ENCODE measurements around the gene PNLIPRP3.
"Not testable (repeated sequence)": the region's sequence is repeated elsewhere in the genome, so short reads cannot be mapped to it uniquely, and the experiment has no call there.

PNLIPRP3 gene
- total RNA-seq, result 0 reads per million in 3 donors

GRCh38 chr10:116427671-116428070 lies at the start of gene PNLIPRP3:
Gene PNLIPRP3, plus strand, starts transcription at chr10:116427847. Its CDS starts 166 bp downstream, at chr10:116428013.
- Histone ChIP-seq H3K4me3 (ENCODE audit: insufficient read depth, low read depth, low read length, poor library complexity, severe bottlenecking) (no peak within 1 kb of the TSS), H3K27ac (ENCODE audit: insufficient read depth, low read length, poor library complexity, severe bottlenecking) (no peak within 1 kb of the TSS), H3K9me3 (ENCODE audit: control insufficient read depth, low read length) (no peaks in the 10 kb centered on the region), H3K4me1 (ENCODE audit: control insufficient read depth, insufficient read depth, low read length, poor library complexity, severe bottlenecking) (no peaks in the 10 kb centered on the region), H3K27me3 (replicated peaks; ENCODE audit: control insufficient read depth, insufficient read depth, low read length, poor library complexity, severe bottlenecking) (no peaks in the 10 kb centered on the region), H3K36me3 (ENCODE audit: control insufficient read depth, insufficient read depth, low read length) (no peaks in the 10 kb centered on the region)
- no peak for DNase-seq

- Histone ChIP-seq H3K36me3 (ENCODE audit: control insufficient read depth, insufficient read depth, low read length) (no peaks in the 10 kb centered on the region), H3K4me3 (ENCODE audit: insufficient read depth, low read depth, low read length, poor library complexity, severe bottlenecking) (no peak overlapping the region), H3K9me3 (ENCODE audit: control insufficient read depth, low read length) (no peaks in the 10 kb centered on the region), H3K4me1 (ENCODE audit: control insufficient read depth, insufficient read depth, low read length, poor library complexity, severe bottlenecking) (no peaks in the 10 kb centered on the region), H3K27ac (ENCODE audit: insufficient read depth, low read length, poor library complexity, severe bottlenecking) (no peak overlapping the region), H3K27me3 (replicated peaks; ENCODE audit: control insufficient read depth, insufficient read depth, low read length, poor library complexity, severe bottlenecking) (no peaks in the 10 kb centered on the region)
- no peak for DNase-seq
Observed at GRCh38 chr10:116382290-116382689, 45.4 kb upstream of the PNLIPRP3 start.

GRCh38 chr10:116385311-116385710 lies 42.3 kb upstream of the PNLIPRP3 start:
- H3K9me3 ChIP-seq (ENCODE audit: control insufficient read depth, low read length), result no peaks in the 10 kb centered on the region
- H3K4me3 ChIP-seq (ENCODE audit: insufficient read depth, low read depth, low read length, poor library complexity, severe bottlenecking), result no peak overlapping the region
- H3K36me3 ChIP-seq (ENCODE audit: control insufficient read depth, insufficient read depth, low read length), result no peaks in the 10 kb centered on the region
- H3K27ac ChIP-seq (ENCODE audit: insufficient read depth, low read length, poor library complexity, severe bottlenecking), result no peak overlapping the region
- H3K4me1 ChIP-seq (ENCODE audit: control insufficient read depth, insufficient read depth, low read length, poor library complexity, severe bottlenecking), result no peaks in the 10 kb centered on the region
- no peak for DNase-seq
- H3K27me3 ChIP-seq (replicated peaks; ENCODE audit: control insufficient read depth, insufficient read depth, low read length, poor library complexity, severe bottlenecking), result no peaks in the 10 kb centered on the region

- DNase-seq, result no peak
- H3K4me3 ChIP-seq (ENCODE audit: insufficient read depth, low read depth, low read length, poor library complexity, severe bottlenecking), result no peak overlapping the region
Observed at GRCh38 chr10:116385994-116386809, 41.4 kb upstream of the PNLIPRP3 start.

GRCh38 chr10:116393246-116393831 lies 34.3 kb upstream of the PNLIPRP3 start:
- not testable (repeated sequence) for H3K27me3 ChIP-seq (replicated peaks; ENCODE audit: control insufficient read depth, insufficient read depth, low read length, poor library complexity, severe bottlenecking); H3K27ac ChIP-seq (ENCODE audit: insufficient read depth, low read length, poor library complexity, severe bottlenecking); H3K9me3 ChIP-seq (ENCODE audit: control insufficient read depth, low read length); H3K4me3 ChIP-seq (ENCODE audit: insufficient read depth, low read depth, low read length, poor library complexity, severe bottlenecking); H3K36me3 ChIP-seq (ENCODE audit: control insufficient read depth, insufficient read depth, low read length); DNase-seq; H3K4me1 ChIP-seq (ENCODE audit: control insufficient read depth, insufficient read depth, low read length, poor library complexity, severe bottlenecking)

More at GRCh38 chr10:116385994-116386809, 41.4 kb upstream of the PNLIPRP3 start:
- Histone ChIP-seq H3K27me3 (replicated peaks; ENCODE audit: control insufficient read depth, insufficient read depth, low read length, poor library complexity, severe bottlenecking) (no peaks in the 10 kb centered on the region), H3K36me3 (ENCODE audit: control insufficient read depth, insufficient read depth, low read length) (no peaks in the 10 kb centered on the region), H3K27ac (ENCODE audit: insufficient read depth, low read length, poor library complexity, severe bottlenecking) (no peak overlapping the region), H3K9me3 (ENCODE audit: control insufficient read depth, low read length) (no peaks in the 10 kb centered on the region), H3K4me1 (ENCODE audit: control insufficient read depth, insufficient read depth, low read length, poor library complexity, severe bottlenecking) (no peaks in the 10 kb centered on the region)

GRCh38 chr10:116395223-116395985 lies 32.2 kb upstream of the PNLIPRP3 start:
- Histone ChIP-seq H3K9me3 (ENCODE audit: control insufficient read depth, low read length) (no peaks in the 10 kb centered on the region), H3K27me3 (replicated peaks; ENCODE audit: control insufficient read depth, insufficient read depth, low read length, poor library complexity, severe bottlenecking) (no peaks in the 10 kb centered on the region), H3K4me1 (ENCODE audit: control insufficient read depth, insufficient read depth, low read length, poor library complexity, severe bottlenecking) (no peaks in the 10 kb centered on the region), H3K36me3 (ENCODE audit: control insufficient read depth, insufficient read depth, low read length) (no peaks in the 10 kb centered on the region), H3K27ac (ENCODE audit: insufficient read depth, low read length, poor library complexity, severe bottlenecking) (no peak overlapping the region), H3K4me3 (ENCODE audit: insufficient read depth, low read depth, low read length, poor library complexity, severe bottlenecking) (no peak overlapping the region)
- no peak for DNase-seq

GRCh38 chr10:116398224-116398623 lies 29.4 kb upstream of the PNLIPRP3 start:
- H3K9me3 ChIP-seq (ENCODE audit: control insufficient read depth, low read length), result no peaks in the 10 kb centered on the region
- no peaks in the 10 kb centered on the region for H3K36me3 ChIP-seq (ENCODE audit: control insufficient read depth, insufficient read depth, low read length)

GRCh38 chr10:116402858-116403257 lies 24.8 kb upstream of the PNLIPRP3 start:
- no peaks in the 10 kb centered on the region for H3K27me3 ChIP-seq (replicated peaks; ENCODE audit: control insufficient read depth, insufficient read depth, low read length, poor library complexity, severe bottlenecking)
- H3K27ac ChIP-seq (ENCODE audit: insufficient read depth, low read length, poor library complexity, severe bottlenecking), result no peak overlapping the region
- H3K9me3 ChIP-seq (ENCODE audit: control insufficient read depth, low read length), result no peaks in the 10 kb centered on the region
- H3K36me3 ChIP-seq (ENCODE audit: control insufficient read depth, insufficient read depth, low read length), result no peaks in the 10 kb centered on the region
- H3K4me1 ChIP-seq (ENCODE audit: control insufficient read depth, insufficient read depth, low read length, poor library complexity, severe bottlenecking), result no peaks in the 10 kb centered on the region
- no peak for DNase-seq
- H3K4me3 ChIP-seq (ENCODE audit: insufficient read depth, low read depth, low read length, poor library complexity, severe bottlenecking), result no peak overlapping the region

More at GRCh38 chr10:116398224-116398623, 29.4 kb upstream of the PNLIPRP3 start:
- Histone ChIP-seq H3K4me1 (ENCODE audit: control insufficient read depth, insufficient read depth, low read length, poor library complexity, severe bottlenecking) (no peaks in the 10 kb centered on the region), H3K4me3 (ENCODE audit: insufficient read depth, low read depth, low read length, poor library complexity, severe bottlenecking) (no peak overlapping the region), H3K27me3 (replicated peaks; ENCODE audit: control insufficient read depth, insufficient read depth, low read length, poor library complexity, severe bottlenecking) (no peaks in the 10 kb centered on the region), H3K27ac (ENCODE audit: insufficient read depth, low read length, poor library complexity, severe bottlenecking) (no peak overlapping the region)
- DNase-seq, result no peak

- Histone ChIP-seq H3K27ac (ENCODE audit: insufficient read depth, low read length, poor library complexity, severe bottlenecking) (no peak overlapping the region), H3K27me3 (replicated peaks; ENCODE audit: control insufficient read depth, insufficient read depth, low read length, poor library complexity, severe bottlenecking) (no peaks in the 10 kb centered on the region), H3K9me3 (ENCODE audit: control insufficient read depth, low read length) (no peaks in the 10 kb centered on the region), H3K4me3 (ENCODE audit: insufficient read depth, low read depth, low read length, poor library complexity, severe bottlenecking) (no peak overlapping the region), H3K36me3 (ENCODE audit: control insufficient read depth, insufficient read depth, low read length) (no peaks in the 10 kb centered on the region), H3K4me1 (ENCODE audit: control insufficient read depth, insufficient read depth, low read length, poor library complexity, severe bottlenecking) (no peaks in the 10 kb centered on the region)
- DNase-seq, result no peak
Observed at GRCh38 chr10:116403740-116404250, 23.9 kb upstream of the PNLIPRP3 start.

All from effector memory CD4-positive, alpha-beta T cell (primary cell).